AML-193 (cell line): ENCODE results near the gene ERC2.

Experiments
- DNase-seq, 2 experiments: peaks; one replicate each; lab custom pipeline; 2025; lab: John Stamatoyannopoulos, UW

The ERC2 gene

GRCh38 chr3:55923626-55924025, 544.6 kb downstream of the ERC2 start:
- no peak for DNase-seq

- no peak for DNase-seq
Observed at GRCh38 chr3:55923207-55923606, 545.1 kb downstream of the ERC2 start.

- no peak for DNase-seq
Observed at GRCh38 chr3:55912880-55913279, 555.4 kb downstream of the ERC2 start.

GRCh38 chr3:55911266-55911665, 557.0 kb downstream of the ERC2 start:
- no peak for DNase-seq

GRCh38 chr3:55910543-55910942, 557.7 kb downstream of the ERC2 start:
- DNase-seq: no peak

GRCh38 chr3:55909373-55909772, 558.9 kb downstream of the ERC2 start:
- no peak for DNase-seq

GRCh38 chr3:55907616-55908015, 560.7 kb downstream of the ERC2 start:
- no peak for DNase-seq

GRCh38 chr3:55906896-55907295, 561.4 kb downstream of the ERC2 start:
- no peak for DNase-seq

- DNase-seq: no peak
Observed at GRCh38 chr3:55904716-55905115, 563.6 kb downstream of the ERC2 start.

GRCh38 chr3:55903680-55904079, 564.6 kb downstream of the ERC2 start:
- no peak for DNase-seq

- no peak for DNase-seq
Observed at GRCh38 chr3:55902221-55902900, 565.9 kb downstream of the ERC2 start.

GRCh38 chr3:55899887-55900286, 568.4 kb downstream of the ERC2 start:
- peak in 1 of 2 experiments; percentile 7 for DNase-seq

- DNase-seq: no peak
Observed at GRCh38 chr3:55897573-55898224, 570.6 kb downstream of the ERC2 start.

GRCh38 chr3:55895897-55896566, 572.2 kb downstream of the ERC2 start:
- DNase-seq: no peak

- no peak for DNase-seq
Observed at GRCh38 chr3:55894605-55895004, 573.7 kb downstream of the ERC2 start.

- no peak for DNase-seq
Observed at GRCh38 chr3:55893045-55893664, 575.1 kb downstream of the ERC2 start.

- DNase-seq: no peak
Observed at GRCh38 chr3:55891106-55891505, 577.2 kb downstream of the ERC2 start.

- DNase-seq: no peak
Observed at GRCh38 chr3:55888282-55888885, 579.9 kb downstream of the ERC2 start.

- no peak for DNase-seq
Observed at GRCh38 chr3:55885721-55886120, 582.5 kb downstream of the ERC2 start.

GRCh38 chr3:55884491-55885285, 583.6 kb downstream of the ERC2 start:
- no peak for DNase-seq

- peak in 1 of 2 experiments; percentile 2 for DNase-seq
Observed at GRCh38 chr3:55884066-55884465, 584.2 kb downstream of the ERC2 start.

GRCh38 chr3:55882006-55882405, 586.3 kb downstream of the ERC2 start:
- no peak for DNase-seq
